ENCODE data around the gene CPNE4.

CPNE4 gene

GRCh38 chr3:131610174-131610573 lies 424.6 kb downstream of the CPNE4 start:
- DNase-seq (ENCODE audit: low read depth in 2 of 3, low spot score in 1 of 3): no peak

GRCh38 chr3:131608741-131609140 lies 426.1 kb downstream of the CPNE4 start:
- no peak for DNase-seq (ENCODE audit: low read depth in 2 of 3, low spot score in 1 of 3)

DNA sequence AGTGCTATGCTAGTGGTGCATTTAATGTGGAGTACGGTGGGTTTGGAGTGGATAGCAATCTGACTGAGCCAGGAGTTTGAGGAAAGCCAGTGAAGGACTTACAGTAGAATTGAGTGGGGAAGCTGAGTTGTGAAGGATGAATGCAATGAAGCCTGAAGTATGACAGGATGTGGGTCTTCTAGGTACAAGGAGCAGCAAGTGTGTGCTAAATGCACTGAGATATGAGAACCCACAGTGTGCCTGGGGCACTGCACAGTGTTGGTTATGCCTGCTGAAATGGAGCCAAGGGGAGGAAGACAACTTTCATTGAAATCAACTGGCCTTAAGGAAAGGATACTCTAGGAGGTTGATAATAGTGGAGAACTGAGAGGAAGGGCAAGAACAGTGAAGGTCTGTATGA lies 426.5 kb downstream of the CPNE4 start:
- DNase-seq (ENCODE audit: low read depth in 2 of 3, low spot score in 1 of 3): no peak

- DNase-seq (ENCODE audit: low read depth in 2 of 3, low spot score in 1 of 3): no peak
These were observed 428.9 kb downstream of the CPNE4 start for GRCh38 chr3:131605916-131606315.

GRCh38 chr3:131602011-131602779 lies 432.6 kb downstream of the CPNE4 start:
- no peak for DNase-seq (ENCODE audit: low read depth in 2 of 3, low spot score in 1 of 3)

GRCh38 chr3:131597816-131598215 lies 437.0 kb downstream of the CPNE4 start:
- no peak for DNase-seq (ENCODE audit: low read depth in 2 of 3, low spot score in 1 of 3)

- DNase-seq (ENCODE audit: low read depth in 2 of 3, low spot score in 1 of 3): no peak
These were observed 437.9 kb downstream of the CPNE4 start for GRCh38 chr3:131596884-131597283.

DNA sequence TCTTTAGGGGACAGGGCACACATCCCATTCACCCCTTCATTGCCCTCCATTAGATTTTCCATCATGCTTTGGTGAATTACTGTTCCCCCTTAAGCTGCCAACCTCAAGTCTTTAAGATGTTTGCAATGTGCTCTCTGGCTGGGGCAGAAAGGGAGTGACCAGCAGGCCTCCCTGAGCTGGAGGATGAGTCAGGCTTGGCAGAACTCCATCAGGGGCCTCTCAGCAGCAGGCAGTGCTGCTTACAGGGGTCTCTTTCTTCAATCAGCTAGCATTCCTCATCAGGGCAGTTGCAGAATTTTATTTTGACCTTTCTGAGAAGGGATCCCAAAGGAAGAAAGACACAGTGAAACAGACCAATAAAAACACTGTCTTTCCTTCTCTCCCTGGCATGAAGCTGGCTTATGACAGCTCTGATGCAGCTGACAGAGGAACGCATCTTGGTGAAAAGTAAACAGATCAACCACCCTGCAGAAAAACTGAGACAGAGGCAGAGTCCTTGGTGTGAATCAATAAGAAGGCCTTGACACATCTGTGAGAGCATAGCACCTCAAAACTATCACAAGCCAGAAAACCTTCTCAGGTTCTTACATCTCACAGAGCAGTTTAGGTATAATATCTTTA lies 443.3 kb downstream of the CPNE4 start:
- no peak for DNase-seq (ENCODE audit: low read depth in 2 of 3, low spot score in 1 of 3)

DNA sequence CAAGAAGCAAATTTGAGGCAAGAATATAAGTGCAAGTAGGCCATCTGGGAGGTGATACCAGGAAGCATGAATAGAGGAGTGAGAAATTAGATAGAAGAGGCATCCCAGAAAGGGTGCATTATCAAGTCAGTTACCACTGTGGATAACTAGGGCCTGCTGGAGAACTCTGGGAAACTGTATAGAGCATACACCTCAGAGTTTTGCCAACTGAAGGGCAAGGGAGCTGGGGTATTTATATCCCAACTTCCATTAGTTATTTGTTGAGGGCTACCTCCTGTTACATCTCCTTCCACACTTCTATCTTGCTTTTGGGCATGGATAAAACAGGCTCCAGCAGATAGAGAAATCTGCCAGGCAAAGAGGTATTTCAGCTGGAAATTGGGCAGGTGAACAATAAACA lies 448.5 kb downstream of the CPNE4 start:
- no peak for DNase-seq (ENCODE audit: low read depth in 2 of 3, low spot score in 1 of 3)

GRCh38 chr3:131582438-131582837 lies 452.4 kb downstream of the CPNE4 start:
- no peak for DNase-seq (ENCODE audit: low read depth in 2 of 3, low spot score in 1 of 3)

GRCh38 chr3:131568460-131568859 lies 466.4 kb downstream of the CPNE4 start:
- no peak for DNase-seq (ENCODE audit: low read depth in 2 of 3, low spot score in 1 of 3)

DNA sequence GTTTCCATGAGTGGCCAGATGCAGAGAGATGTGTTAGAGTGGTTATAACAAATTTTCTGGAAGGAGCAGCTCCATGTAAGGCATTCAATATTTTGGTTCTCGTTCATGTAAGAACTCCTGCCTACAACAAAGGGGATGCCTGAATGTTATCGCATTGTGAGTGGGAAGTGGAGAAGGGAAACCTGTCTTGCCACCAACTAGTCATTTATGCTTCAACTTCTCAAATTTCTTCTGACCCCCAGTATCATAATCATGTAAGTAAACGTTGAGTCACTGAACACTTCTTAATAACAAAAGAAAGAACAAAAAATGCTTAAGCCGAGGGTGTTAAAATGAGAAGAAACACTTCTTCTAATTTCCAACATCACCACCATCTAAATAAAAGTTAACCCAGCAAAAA lies 470.0 kb downstream of the CPNE4 start:
- DNase-seq (ENCODE audit: low read depth in 2 of 3, low spot score in 1 of 3): no peak

DNA sequence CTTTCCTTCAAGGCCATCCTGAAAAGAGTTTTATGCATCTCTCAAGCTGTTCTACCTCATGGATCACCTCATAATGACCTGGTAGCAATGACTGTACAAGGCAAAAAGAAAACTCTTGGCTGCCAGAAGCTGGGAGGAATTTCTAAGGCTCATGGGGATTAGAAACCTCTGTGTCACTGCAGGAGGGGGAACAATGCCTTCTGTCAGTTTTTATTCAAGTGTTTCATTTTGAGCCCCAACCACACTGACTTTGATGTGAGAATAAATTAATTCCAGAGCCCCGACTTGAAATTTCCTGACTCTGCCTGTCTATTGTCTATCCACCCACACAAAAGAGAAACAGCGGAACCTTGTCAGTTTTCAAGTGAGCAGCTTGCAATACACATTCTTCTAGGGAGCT lies 473.3 kb downstream of the CPNE4 start:
- no peak for DNase-seq (ENCODE audit: low read depth in 2 of 3, low spot score in 1 of 3)

GRCh38 chr3:131560795-131561194 lies 474.0 kb downstream of the CPNE4 start:
- DNase-seq (ENCODE audit: low read depth in 2 of 3, low spot score in 1 of 3): no peak

GRCh38 chr3:131555456-131555855 lies 479.4 kb downstream of the CPNE4 start:
- no peak for DNase-seq (ENCODE audit: low read depth in 2 of 3, low spot score in 1 of 3)

DNA sequence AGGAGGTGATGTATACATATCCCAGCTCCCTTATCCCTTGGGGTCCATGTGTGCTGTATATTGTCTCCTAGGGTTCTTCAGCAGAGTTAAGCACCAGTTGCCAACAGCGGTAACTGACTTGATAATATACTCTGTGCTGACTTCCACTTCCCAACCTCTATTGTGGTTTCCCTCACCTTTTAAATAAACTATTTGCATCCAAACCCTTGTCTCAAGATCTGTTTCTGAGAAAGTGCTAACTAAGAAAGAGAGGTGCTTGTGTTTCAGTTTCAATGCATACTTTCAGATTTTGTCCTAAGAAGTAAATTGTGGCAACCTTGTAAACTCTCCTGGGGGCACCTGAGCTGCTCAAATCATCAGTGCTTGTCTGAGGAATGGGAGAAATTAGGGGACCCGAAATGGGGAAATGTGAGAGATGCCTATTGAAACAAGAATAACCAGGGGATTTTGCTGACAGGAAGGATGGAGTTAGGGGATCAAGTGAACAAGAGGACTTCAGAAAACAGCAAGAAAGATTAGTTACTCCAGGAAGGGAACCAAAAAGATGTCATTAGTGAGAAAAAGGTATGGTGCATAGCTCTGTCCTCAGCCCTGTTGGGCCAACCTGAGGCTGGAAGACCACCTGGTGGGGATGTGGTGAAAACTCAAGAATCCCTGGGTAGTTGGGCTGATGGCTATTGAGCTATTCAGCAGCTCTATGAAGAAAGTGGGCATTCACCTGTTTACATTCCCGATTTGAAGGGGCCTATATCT lies 481.1 kb downstream of the CPNE4 start:
- no peak for DNase-seq (ENCODE audit: low read depth in 2 of 3, low spot score in 1 of 3)

- no peak for DNase-seq (ENCODE audit: low read depth in 2 of 3, low spot score in 1 of 3)
These were observed 483.1 kb downstream of the CPNE4 start for GRCh38 chr3:131551761-131552160.

DNA sequence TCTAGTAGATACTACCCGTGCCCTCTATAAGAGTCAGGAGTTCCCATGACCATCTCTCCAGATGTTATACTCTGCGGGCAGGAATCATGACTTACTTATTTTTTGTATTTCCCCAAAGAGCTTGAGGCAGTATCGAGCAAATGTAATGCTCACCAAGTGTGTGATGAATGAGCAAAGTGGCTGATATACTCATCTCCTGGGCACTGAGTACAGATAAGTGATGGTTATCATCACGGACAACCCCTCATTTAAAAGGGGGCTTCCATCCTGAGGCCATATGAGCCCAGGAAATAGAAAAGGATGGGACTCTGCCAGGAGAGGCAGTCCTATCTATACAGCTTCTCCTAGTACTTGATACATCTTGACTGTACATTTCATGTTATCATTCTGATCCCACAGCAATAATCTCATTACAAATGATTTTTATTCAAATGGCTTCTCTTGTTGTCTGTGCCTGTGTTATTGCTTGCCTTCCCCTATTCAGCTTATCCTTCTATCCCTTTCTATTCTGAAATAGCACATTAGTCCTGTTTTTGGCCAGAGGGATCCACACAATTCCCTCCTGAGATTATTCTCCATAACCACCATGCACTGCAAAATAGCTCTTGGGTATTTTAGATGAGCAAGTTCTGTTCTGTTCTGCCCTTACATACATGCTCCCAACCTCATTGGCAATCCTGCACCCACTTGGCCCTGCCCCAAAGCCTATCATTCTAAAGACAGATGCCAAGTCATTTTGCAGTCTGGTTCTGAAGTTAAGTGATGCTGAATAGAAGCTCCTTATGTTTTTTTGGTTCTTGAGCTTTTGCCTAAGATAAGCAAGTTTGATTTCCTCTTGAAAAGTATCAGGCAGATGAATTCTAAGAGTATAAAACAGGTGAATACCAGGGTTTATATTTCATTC lies 484.0 kb downstream of the CPNE4 start:
- no peak for DNase-seq (ENCODE audit: low read depth in 2 of 3, low spot score in 1 of 3)

DNA sequence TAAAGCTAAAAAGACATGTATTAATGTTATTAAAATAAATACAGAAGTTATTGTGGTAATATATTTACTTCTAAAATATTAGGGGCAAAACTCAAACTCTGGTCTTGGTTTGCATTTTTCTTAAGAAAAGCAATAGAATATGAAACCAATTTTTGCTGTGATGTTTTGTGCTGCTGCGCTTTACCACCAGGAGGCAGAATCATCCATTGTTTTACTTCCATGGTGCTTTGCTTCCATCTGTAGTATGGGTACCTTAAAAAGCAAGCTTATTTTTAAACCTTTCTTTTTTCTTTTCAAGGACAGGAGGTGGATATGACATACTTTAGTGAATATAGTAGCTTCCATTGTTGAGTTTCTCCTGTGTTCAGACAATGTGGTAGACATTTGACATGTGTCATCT lies 485.5 kb downstream of the CPNE4 start:
- no peak for DNase-seq (ENCODE audit: low read depth in 2 of 3, low spot score in 1 of 3)

DNA sequence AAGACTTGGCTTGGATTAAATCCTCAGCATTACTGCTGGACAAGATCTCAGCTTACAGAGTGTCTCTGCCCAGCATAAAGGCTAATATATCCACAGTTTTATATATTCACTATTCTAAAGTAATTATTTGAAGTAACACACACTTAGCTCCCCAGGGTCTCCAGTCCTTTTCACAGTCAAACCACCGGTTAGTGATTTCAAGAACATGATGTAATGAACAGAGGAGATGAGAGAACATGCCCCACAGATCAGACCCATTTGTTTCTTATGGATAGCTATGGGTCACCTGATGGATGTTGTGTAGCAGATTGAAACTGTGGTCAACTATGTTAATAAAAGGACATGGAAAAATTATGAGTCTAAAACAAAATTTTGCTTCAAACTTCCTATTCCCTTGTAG lies 487.2 kb downstream of the CPNE4 start:
- DNase-seq (ENCODE audit: low read depth in 2 of 3, low spot score in 1 of 3): no peak

DNA sequence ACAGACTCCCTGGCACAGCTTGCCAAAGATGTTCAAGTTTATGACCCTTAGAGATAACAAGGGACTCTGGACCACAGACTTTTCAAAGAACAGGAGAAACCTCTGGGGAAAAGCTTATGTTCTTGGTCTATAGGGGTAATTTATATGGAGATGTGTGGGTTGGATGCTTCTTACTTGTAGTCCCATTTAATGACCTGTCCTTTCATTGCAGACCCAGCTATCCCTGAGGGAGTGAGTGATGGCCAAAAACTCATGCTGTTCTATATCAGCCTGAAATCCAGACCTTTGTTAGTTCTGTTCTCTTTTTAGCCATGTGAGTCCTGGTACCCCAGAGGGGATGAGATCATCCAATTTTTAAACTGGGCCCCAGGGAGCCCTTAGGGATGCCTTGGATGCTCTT lies 488.4 kb downstream of the CPNE4 start:
- no peak for DNase-seq (ENCODE audit: low read depth in 2 of 3, low spot score in 1 of 3)

All from stimulated activated CD4-positive, alpha-beta T cell treated with anti-CD3 and anti-CD28 coated beads, Interleukin-12 subunit alpha, Interleukin-12 subunit beta, amount 100 ng/mL, for 48 hours (primary cell).